Neural cell (in vitro differentiated cells): Measurements from ENCODE around the gene SIK3. TPM values are rescaled to one million over a fixed set of nuclear protein-coding genes. Genes with fewer than 3 reads are reported as not detected.

Experiments used
- H2AFZ ChIP-seq: fragments of 200-600, 300-800 bp; sonication (generic), shearing (Covaris generic); 2 replicates; pipeline ENCODE4 v1.6.0; 2014; ENCODE audit warnings: low read depth, mild to moderate bottlenecking, antibody characterized with exemption, low read length, moderate library complexity
- H3F3A ChIP-seq: fragments of 200-600 bp; shearing (Covaris generic); 2 replicates; pipeline ENCODE4 v1.6.1; 2016; ENCODE audit warnings: mild to moderate bottlenecking, moderate library complexity, mixed read lengths, antibody characterized with exemption, low read length; ENCODE audit not compliant: insufficient read depth, poor library complexity, severe bottlenecking
- H3K27ac ChIP-seq: fragments of 200-600, 300-800 bp; sonication (generic), shearing (Covaris generic); 2 replicates; pipeline ENCODE4 v1.5.1; 2014; ENCODE audit warnings: mild to moderate bottlenecking, low read length, moderate library complexity
- H3K27me3 ChIP-seq: fragments of 300-800, 200-600 bp; sonication (generic), shearing (Covaris generic); 2 replicates; pipeline ENCODE4 v1.6.0; 2014; ENCODE audit warnings: mild to moderate bottlenecking, low read depth, low read length, moderate library complexity; ENCODE audit not compliant: insufficient read depth
- H3K36me3 ChIP-seq: fragments of 300-800, 200-600 bp; sonication (generic), shearing (Covaris generic); 2 replicates; pipeline ENCODE4 v1.5.1; 2014; ENCODE audit warnings: mild to moderate bottlenecking, antibody characterized with exemption, low read length, moderate library complexity; ENCODE audit not compliant: insufficient read depth
- H3K4me2 ChIP-seq: fragments of 300-800, 200-600 bp; sonication (generic), shearing (Covaris generic); 2 replicates; pipeline ENCODE4 v1.6.0; 2014; ENCODE audit warnings: mild to moderate bottlenecking, low read length
- H3K4me3 ChIP-seq: fragments of 300-800, 200-600 bp; sonication (generic), shearing (Covaris generic); 2 replicates; pipeline ENCODE4 v1.5.1; 2014; ENCODE audit warnings: mild to moderate bottlenecking, low read length, moderate library complexity
- H3K79me2 ChIP-seq: fragments of 200-600 bp; shearing (Covaris generic); replicated peaks from 2 replicates; pipeline ENCODE4 v1.6.0; 2014; ENCODE audit warnings: mild to moderate bottlenecking, low read length, moderate library complexity; ENCODE audit not compliant: insufficient read depth
- H3K9ac ChIP-seq: fragments of 300-800, 200-600 bp; sonication (generic), shearing (Covaris generic); 2 replicates; pipeline ENCODE4 v1.6.1; 2016; ENCODE audit warnings: mild to moderate bottlenecking, low read length, mixed read lengths
- H3K9me2 ChIP-seq: fragments of 200-600 bp; shearing (Covaris generic); 2 replicates; pipeline ENCODE4 v1.6.1; 2016; ENCODE audit warnings: mild to moderate bottlenecking, low read length, mixed read lengths; ENCODE audit not compliant: insufficient read depth
- H3K9me3 ChIP-seq: fragments of 200-600, 300-800 bp; sonication (generic), shearing (Covaris generic); 2 replicates; pipeline ENCODE4 v1.6.1; 2016; ENCODE audit warnings: mild to moderate bottlenecking, mixed run types, low read length, moderate library complexity, mixed read lengths
- H4K20me1 ChIP-seq: fragments of 200-600 bp; shearing (Covaris generic); 2 replicates; pipeline ENCODE4 v1.6.1; 2016; ENCODE audit warnings: mild to moderate bottlenecking, mixed run types; ENCODE audit not compliant: insufficient read depth
- CTCF ChIP-seq: fragments of 450-650 bp; IDR thresholded peaks from 2 replicates; pipeline ENCODE4 v1.5.1; 2014; ENCODE audit warnings: antibody characterized with exemption, mild to moderate bottlenecking, moderate library complexity; ENCODE audit not compliant: poor library complexity, severe bottlenecking
- EP300 ChIP-seq: fragments of 450-650 bp; conservative IDR thresholded peaks from 2 replicates; pipeline ENCODE4 v1.6.1; 2014; ENCODE audit warnings: antibody characterized with exemption, mild to moderate bottlenecking, moderate library complexity; ENCODE audit not compliant: poor library complexity, severe bottlenecking
- EZH2 ChIP-seq: fragments of 200-600, 300-800 bp; shearing (Covaris generic), sonication (generic); IDR thresholded peaks from 2 replicates; pipeline ENCODE4 v1.6.1; 2014; ENCODE audit warnings: antibody characterized with exemption, low read length, borderline replicate concordance, mild to moderate bottlenecking; ENCODE audit not compliant: insufficient read depth, poor library complexity, severe bottlenecking
- MXI1 ChIP-seq: fragments of 450-650 bp; conservative IDR thresholded peaks from 2 replicates; pipeline ENCODE4 v1.6.1; 2014; ENCODE audit warnings: antibody characterized with exemption, mild to moderate bottlenecking; ENCODE audit not compliant: poor library complexity, severe bottlenecking
- POLR2AphosphoS5 ChIP-seq: IDR thresholded peaks from 2 replicates; pipeline ENCODE4 v1.6.1; 2012
- RAD21 ChIP-seq: fragments of 450-650 bp; conservative IDR thresholded peaks from 2 replicates; pipeline ENCODE4 v1.6.1; 2014; ENCODE audit warnings: antibody characterized with exemption, mild to moderate bottlenecking, moderate library complexity
- SMC3 ChIP-seq: fragments of 450-650 bp; conservative IDR thresholded peaks from 2 replicates; pipeline ENCODE4 v1.6.1; 2014; ENCODE audit warnings: antibody characterized with exemption, mild to moderate bottlenecking, moderate library complexity; ENCODE audit not compliant: poor library complexity
- TAF1 ChIP-seq: IDR thresholded peaks from 2 replicates; pipeline ENCODE4 v1.6.1; 2012; ENCODE audit warnings: low read depth
- polyA plus RNA-seq: library from polyadenylated mRNA; depleted of rRNA; stranded (reverse); fragments of >200 nt; gene quantifications from 2 replicates; pipeline ENCODE4 v1.2.3, GENCODE V29; 2014
- TF ChIP-seq, protein P1 (sequence below): IDR thresholded peaks from 2 replicates; pipeline ENCODE4 v1.6.1; 2012; ENCODE audit warnings: borderline replicate concordance

SIK3 gene
- polyA plus RNA-seq, 1 donor from 2014 or later, result 11.2 TPM

GRCh38 chr11:116842117-116842516 is 256.1 kb downstream of the SIK3 start:
- H2AFZ ChIP-seq, result no peak overlapping the region
- no peak overlapping the region for H3K27ac ChIP-seq
- H3K79me2 ChIP-seq, result no peaks in the 10 kb centered on the region
- H3K27me3 ChIP-seq, result no peaks in the 10 kb centered on the region
- no peaks in the 10 kb centered on the region for H3K9me2 ChIP-seq
- H3K9me3 ChIP-seq, result no peaks in the 10 kb centered on the region
- no peak overlapping the region for H3K9ac ChIP-seq
- no peaks in the 10 kb centered on the region for H4K20me1 ChIP-seq
- peaks cover 6% of the 10 kb centered on the region for H3K36me3 ChIP-seq
- H3F3A ChIP-seq, result no peaks in the 10 kb centered on the region
- no peak overlapping the region for H3K4me2 ChIP-seq
- no peak for TF ChIP-seq RAD21
- TF ChIP-seq SMC3, result no peak
- TF ChIP-seq TAF1, result no peak
- no peak for TF ChIP-seq EZH2
- no peak for TF ChIP-seq CTCF
- no peak for TF ChIP-seq EP300
- TF ChIP-seq, protein P1, sequence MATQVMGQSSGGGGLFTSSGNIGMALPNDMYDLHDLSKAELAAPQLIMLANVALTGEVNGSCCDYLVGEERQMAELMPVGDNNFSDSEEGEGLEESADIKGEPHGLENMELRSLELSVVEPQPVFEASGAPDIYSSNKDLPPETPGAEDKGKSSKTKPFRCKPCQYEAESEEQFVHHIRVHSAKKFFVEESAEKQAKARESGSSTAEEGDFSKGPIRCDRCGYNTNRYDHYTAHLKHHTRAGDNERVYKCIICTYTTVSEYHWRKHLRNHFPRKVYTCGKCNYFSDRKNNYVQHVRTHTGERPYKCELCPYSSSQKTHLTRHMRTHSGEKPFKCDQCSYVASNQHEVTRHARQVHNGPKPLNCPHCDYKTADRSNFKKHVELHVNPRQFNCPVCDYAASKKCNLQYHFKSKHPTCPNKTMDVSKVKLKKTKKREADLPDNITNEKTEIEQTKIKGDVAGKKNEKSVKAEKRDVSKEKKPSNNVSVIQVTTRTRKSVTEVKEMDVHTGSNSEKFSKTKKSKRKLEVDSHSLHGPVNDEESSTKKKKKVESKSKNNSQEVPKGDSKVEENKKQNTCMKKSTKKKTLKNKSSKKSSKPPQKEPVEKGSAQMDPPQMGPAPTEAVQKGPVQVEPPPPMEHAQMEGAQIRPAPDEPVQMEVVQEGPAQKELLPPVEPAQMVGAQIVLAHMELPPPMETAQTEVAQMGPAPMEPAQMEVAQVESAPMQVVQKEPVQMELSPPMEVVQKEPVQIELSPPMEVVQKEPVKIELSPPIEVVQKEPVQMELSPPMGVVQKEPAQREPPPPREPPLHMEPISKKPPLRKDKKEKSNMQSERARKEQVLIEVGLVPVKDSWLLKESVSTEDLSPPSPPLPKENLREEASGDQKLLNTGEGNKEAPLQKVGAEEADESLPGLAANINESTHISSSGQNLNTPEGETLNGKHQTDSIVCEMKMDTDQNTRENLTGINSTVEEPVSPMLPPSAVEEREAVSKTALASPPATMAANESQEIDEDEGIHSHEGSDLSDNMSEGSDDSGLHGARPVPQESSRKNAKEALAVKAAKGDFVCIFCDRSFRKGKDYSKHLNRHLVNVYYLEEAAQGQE, result no peak
- no peak for TF ChIP-seq POLR2AphosphoS5
- TF ChIP-seq MXI1, result no peak
- H3K4me3 ChIP-seq, result no peak overlapping the region

GRCh38 chr11:116840746-116841296 is 257.4 kb downstream of the SIK3 start:
- no peaks in the 10 kb centered on the region for H4K20me1 ChIP-seq
- no peak overlapping the region for H3K4me2 ChIP-seq
- no peaks in the 10 kb centered on the region for H3F3A ChIP-seq
- H3K27ac ChIP-seq, result no peak overlapping the region
- H2AFZ ChIP-seq, result no peak overlapping the region
- no peaks in the 10 kb centered on the region for H3K9me3 ChIP-seq
- H3K9ac ChIP-seq, result no peak overlapping the region
- H3K27me3 ChIP-seq, result no peaks in the 10 kb centered on the region
- TF ChIP-seq CTCF (no peak), MXI1 (no peak), POLR2AphosphoS5 (no peak), SMC3 (no peak), EZH2 (no peak), RAD21 (no peak)
- TF ChIP-seq, protein P1, result no peak
- H3K4me3 ChIP-seq, result no peak overlapping the region
- H3K79me2 ChIP-seq, result no peaks in the 10 kb centered on the region
- no peaks in the 10 kb centered on the region for H3K36me3 ChIP-seq
- H3K9me2 ChIP-seq, result no peaks in the 10 kb centered on the region
